ENCODE results near the gene BRINP2.

DNA sequence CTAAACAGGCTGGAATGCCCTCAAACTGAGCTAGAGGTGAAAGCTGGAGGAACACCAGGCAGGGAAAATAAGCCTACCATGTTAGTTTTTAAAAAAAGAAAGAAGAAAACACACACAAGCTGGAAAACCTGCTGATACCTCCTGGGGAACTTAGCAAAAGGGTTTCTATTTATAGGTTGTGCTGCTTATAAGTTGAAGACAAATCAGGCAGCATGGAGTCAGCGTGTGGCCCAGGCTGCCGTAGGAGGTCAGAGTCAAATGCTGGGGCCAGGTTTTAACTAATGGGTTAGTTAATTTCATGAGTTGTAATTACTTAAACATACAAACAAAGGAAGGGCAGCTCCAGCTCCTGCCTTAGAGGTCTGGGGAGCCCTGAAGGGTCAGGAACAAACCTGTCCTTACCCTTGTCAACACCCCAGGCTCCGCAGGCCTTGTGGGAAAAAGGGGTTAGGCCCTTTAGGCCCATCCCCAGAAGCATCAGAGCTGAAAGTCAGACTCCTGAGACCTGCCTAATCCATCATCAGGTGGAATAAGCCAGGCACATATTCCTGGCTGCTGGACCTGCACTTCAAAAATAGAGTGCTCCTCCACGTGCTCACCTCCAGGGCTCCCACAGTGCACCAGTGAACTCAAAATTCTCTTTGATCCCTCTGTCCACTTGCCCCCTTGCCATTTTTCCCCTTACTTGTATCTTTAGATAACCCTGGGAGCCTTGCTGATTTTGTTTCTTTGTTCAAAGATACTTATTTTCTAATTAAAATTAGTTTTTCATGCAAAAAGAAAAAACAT lies 59.7 kb downstream of the BRINP2 start:
- no peak for TF ChIP-seq POLR2A (IDR thresholded peaks at IDR 0.05)
- TF ChIP-seq, protein P1, sequence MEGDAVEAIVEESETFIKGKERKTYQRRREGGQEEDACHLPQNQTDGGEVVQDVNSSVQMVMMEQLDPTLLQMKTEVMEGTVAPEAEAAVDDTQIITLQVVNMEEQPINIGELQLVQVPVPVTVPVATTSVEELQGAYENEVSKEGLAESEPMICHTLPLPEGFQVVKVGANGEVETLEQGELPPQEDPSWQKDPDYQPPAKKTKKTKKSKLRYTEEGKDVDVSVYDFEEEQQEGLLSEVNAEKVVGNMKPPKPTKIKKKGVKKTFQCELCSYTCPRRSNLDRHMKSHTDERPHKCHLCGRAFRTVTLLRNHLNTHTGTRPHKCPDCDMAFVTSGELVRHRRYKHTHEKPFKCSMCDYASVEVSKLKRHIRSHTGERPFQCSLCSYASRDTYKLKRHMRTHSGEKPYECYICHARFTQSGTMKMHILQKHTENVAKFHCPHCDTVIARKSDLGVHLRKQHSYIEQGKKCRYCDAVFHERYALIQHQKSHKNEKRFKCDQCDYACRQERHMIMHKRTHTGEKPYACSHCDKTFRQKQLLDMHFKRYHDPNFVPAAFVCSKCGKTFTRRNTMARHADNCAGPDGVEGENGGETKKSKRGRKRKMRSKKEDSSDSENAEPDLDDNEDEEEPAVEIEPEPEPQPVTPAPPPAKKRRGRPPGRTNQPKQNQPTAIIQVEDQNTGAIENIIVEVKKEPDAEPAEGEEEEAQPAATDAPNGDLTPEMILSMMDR (IDR thresholded peaks at IDR 0.05): no peak

Measured in esophagus squamous epithelium (tissue), 4 donors.